Epithelial cell of umbilical artery (primary cell): Measurements from ENCODE around the gene SMIM21. TPM values are rescaled to one million over a fixed set of nuclear protein-coding genes. Genes with fewer than 3 reads are reported as not detected.

Experiments used
- total RNA-seq: library from RNA; depleted of rRNA; stranded (reverse); fragments of >200 nt; gene quantifications from 2 replicates; pipeline ENCODE4 v1.2.3, GENCODE V29; 2014

SMIM21 gene
- total RNA-seq: not detected in 2 replicates

DNA sequence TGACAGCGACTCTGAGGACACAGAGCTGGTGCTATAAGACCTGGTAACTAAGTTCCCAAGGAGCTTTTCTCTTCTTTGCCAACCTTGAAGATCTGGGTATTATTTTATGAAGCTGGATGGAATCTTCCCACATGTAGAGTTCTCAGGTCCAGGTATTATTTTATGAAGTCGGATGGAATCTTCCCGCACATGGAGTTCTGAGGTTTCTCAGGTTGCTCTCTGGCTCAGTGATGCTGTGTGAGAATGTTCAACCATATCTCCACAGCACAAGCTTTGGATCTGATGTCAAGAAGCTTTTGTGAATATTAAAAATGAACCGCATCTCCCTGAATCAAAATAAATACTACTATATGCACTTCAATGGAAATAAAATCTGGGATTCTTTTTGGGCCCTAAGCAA, at the start of gene SMIM21:
SMIM21 (minus strand) TSS at position 101 of the 400 bp plus-strand sequence. CDS start 140 bp downstream, outside the sequence.

Other genes with a start within 250 kb of the SMIM21 start
- 5.8 and 8.4 TPM in 2 replicates for gene PTGR3, start 218.6 kb downstream of the SMIM21 start, total RNA-seq
- 2.6 and 3.0 TPM in 2 replicates for gene TSHZ1, start 216.9 kb downstream of the SMIM21 start, total RNA-seq